ENCODE data around the gene ELOB.

Gene ELOB

GRCh38 chr16:2762711-2763110 lies 14.4 kb downstream of the ELOB start:
- Histone ChIP-seq H3K4me1 (ENCODE audit: control insufficient read depth, insufficient read depth, low read length) (no peaks in the 10 kb centered on the region), H3K36me3 (ENCODE audit: control insufficient read depth in 2 of 2, insufficient read depth in 1 of 2, low read length in 2 of 2) (peaks cover 55 to 100% of the 10 kb centered on the region in 2 experiments), H3K27ac (ENCODE audit: extremely low read depth, low read depth, low read length) (no peak overlapping the region), H3K4me3 (ENCODE audit: low read depth, low read length) (no peak overlapping the region), H3K9me3 (ENCODE audit: control insufficient read depth, insufficient read depth, low read depth, low read length) (no peaks in the 10 kb centered on the region)
- CTCF ChIA-PET = interaction anchor here (1.0 kb wide), 1 partner anchor 21 kb away, joined by 3 read pairs; no protein-coding TSS in a partner anchor
- TF ChIP-seq ZNF544 (tag by site-specific recombination; IDR thresholded peaks at IDR 0.05) = no peak
- TF ChIP-seq ZNF114 (tag by site-specific recombination; IDR thresholded peaks at IDR 0.05) = no peak
- POLR2A ChIA-PET = interaction anchor here (1.1 kb wide), 1 partner anchor 9 kb away, joined by 6 read pairs; the partner anchor contains the start of gene SRRM2

GRCh38 chr16:2761886-2762583 lies 15.0 kb downstream of the ELOB start:
- TF ChIP-seq ZNF596 (tag by site-specific recombination; IDR thresholded peaks at IDR 0.05) (0 out of 2 replicates have a peak, but pooled peaks have one; percentile 7), ZFP41 (tag by site-specific recombination; IDR thresholded peaks at IDR 0.05; ENCODE audit: borderline replicate concordance) (no peak), ZBTB6 (tag by site-specific recombination; IDR thresholded peaks at IDR 0.05) (peak; percentile 82), ZNF202 (tag by site-specific recombination; IDR thresholded peaks at IDR 0.05; ENCODE audit: borderline replicate concordance) (0 out of 2 replicates have a peak, but pooled peaks have one; percentile 20)
- TF ChIP-seq, protein P1, sequence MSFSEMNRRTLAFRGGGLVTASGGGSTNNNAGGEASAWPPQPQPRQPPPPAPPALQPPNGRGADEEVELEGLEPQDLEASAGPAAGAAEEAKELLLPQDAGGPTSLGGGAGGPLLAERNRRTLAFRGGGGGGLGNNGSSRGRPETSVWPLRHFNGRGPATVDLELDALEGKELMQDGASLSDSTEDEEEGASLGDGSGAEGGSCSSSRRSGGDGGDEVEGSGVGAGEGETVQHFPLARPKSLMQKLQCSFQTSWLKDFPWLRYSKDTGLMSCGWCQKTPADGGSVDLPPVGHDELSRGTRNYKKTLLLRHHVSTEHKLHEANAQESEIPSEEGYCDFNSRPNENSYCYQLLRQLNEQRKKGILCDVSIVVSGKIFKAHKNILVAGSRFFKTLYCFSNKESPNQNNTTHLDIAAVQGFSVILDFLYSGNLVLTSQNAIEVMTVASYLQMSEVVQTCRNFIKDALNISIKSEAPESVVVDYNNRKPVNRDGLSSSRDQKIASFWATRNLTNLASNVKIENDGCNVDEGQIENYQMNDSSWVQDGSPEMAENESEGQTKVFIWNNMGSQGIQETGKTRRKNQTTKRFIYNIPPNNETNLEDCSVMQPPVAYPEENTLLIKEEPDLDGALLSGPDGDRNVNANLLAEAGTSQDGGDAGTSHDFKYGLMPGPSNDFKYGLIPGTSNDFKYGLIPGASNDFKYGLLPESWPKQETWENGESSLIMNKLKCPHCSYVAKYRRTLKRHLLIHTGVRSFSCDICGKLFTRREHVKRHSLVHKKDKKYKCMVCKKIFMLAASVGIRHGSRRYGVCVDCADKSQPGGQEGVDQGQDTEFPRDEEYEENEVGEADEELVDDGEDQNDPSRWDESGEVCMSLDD (tag by site-specific recombination; IDR thresholded peaks at IDR 0.05) = 0 out of 2 replicates have a peak, but pooled peaks have one; percentile 20
- Histone ChIP-seq H3K4me1 (ENCODE audit: control insufficient read depth, insufficient read depth, low read length) (no peaks in the 10 kb centered on the region), H3K36me3 (ENCODE audit: control insufficient read depth in 2 of 2, insufficient read depth in 1 of 2, low read length in 2 of 2) (peaks cover 61 to 100% of the 10 kb centered on the region in 2 experiments), H3K27ac (ENCODE audit: extremely low read depth, low read depth, low read length) (no peak overlapping the region), H3K4me3 (ENCODE audit: low read depth, low read length) (no peak overlapping the region), H3K9me3 (ENCODE audit: control insufficient read depth, insufficient read depth, low read depth, low read length) (no peaks in the 10 kb centered on the region)
- ChIA-PET CTCF (interaction anchor here (1.0 kb wide), 1 partner anchor 21 kb away, joined by 3 read pairs; no protein-coding TSS in a partner anchor), POLR2A (no interaction called here)

DNA sequence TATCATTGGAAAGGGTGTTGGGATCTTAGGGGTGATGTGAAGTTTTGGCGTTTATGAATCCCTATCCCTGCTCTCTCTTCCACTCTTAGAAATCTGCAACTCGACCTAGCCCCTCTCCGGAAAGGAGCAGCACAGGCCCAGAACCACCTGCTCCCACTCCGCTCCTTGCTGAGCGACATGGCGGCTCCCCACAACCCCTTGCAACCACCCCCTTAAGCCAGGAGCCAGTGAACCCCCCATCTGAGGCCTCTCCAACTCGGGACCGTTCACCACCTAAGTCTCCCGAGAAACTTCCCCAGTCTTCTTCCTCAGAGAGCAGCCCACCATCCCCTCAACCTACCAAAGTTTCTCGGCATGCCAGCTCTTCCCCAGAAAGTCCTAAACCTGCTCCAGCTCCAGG lies 15.6 kb downstream of the ELOB start:
- CTCF ChIA-PET = no interaction called here
- Histone ChIP-seq H3K4me3 (ENCODE audit: low read depth, low read length) (no peak overlapping the region), H3K27ac (ENCODE audit: extremely low read depth, low read depth, low read length) (no peak overlapping the region), H3K36me3 (ENCODE audit: control insufficient read depth in 2 of 2, insufficient read depth in 1 of 2, low read length in 2 of 2) (peaks cover 67 to 100% of the 10 kb centered on the region in 2 experiments), H3K9me3 (ENCODE audit: control insufficient read depth, insufficient read depth, low read depth, low read length) (no peaks in the 10 kb centered on the region), H3K4me1 (ENCODE audit: control insufficient read depth, insufficient read depth, low read length) (no peaks in the 10 kb centered on the region)
- POLR2A ChIA-PET = no interaction called here
- TF ChIP-seq ZNF621 (tag by site-specific recombination; IDR thresholded peaks at IDR 0.05) (no peak), ZBTB7A (tag by site-specific recombination; IDR thresholded peaks at IDR 0.05; ENCODE audit: low read depth) (no peak), IKZF3 (tag by site-specific recombination; IDR thresholded peaks at IDR 0.05) (no peak), ZNF37A (tag by site-specific recombination; IDR thresholded peaks at IDR 0.05) (no peak), GLIS1 (tag by site-specific recombination; IDR thresholded peaks at IDR 0.05) (no peak), GFI1B (tag by site-specific recombination; IDR thresholded peaks at IDR 0.05) (no peak), HOXD13 (CRISPR knock-in tag; IDR thresholded peaks at IDR 0.05; ENCODE audit: borderline replicate concordance) (no peak), ZFP41 (tag by site-specific recombination; IDR thresholded peaks at IDR 0.05; ENCODE audit: borderline replicate concordance) (no peak), ZBTB20 (tag by site-specific recombination; IDR thresholded peaks at IDR 0.05) (no peak), ZNF514 (tag by site-specific recombination; IDR thresholded peaks at IDR 0.05) (no peak), YY2 (tag by site-specific recombination; IDR thresholded peaks at IDR 0.05) (no peak)
- TF ChIP-seq, protein P2, sequence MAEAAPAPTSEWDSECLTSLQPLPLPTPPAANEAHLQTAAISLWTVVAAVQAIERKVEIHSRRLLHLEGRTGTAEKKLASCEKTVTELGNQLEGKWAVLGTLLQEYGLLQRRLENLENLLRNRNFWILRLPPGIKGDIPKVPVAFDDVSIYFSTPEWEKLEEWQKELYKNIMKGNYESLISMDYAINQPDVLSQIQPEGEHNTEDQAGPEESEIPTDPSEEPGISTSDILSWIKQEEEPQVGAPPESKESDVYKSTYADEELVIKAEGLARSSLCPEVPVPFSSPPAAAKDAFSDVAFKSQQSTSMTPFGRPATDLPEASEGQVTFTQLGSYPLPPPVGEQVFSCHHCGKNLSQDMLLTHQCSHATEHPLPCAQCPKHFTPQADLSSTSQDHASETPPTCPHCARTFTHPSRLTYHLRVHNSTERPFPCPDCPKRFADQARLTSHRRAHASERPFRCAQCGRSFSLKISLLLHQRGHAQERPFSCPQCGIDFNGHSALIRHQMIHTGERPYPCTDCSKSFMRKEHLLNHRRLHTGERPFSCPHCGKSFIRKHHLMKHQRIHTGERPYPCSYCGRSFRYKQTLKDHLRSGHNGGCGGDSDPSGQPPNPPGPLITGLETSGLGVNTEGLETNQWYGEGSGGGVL (tag by site-specific recombination; IDR thresholded peaks at IDR 0.05) = no peak
- TF ChIP-seq, protein P3, sequence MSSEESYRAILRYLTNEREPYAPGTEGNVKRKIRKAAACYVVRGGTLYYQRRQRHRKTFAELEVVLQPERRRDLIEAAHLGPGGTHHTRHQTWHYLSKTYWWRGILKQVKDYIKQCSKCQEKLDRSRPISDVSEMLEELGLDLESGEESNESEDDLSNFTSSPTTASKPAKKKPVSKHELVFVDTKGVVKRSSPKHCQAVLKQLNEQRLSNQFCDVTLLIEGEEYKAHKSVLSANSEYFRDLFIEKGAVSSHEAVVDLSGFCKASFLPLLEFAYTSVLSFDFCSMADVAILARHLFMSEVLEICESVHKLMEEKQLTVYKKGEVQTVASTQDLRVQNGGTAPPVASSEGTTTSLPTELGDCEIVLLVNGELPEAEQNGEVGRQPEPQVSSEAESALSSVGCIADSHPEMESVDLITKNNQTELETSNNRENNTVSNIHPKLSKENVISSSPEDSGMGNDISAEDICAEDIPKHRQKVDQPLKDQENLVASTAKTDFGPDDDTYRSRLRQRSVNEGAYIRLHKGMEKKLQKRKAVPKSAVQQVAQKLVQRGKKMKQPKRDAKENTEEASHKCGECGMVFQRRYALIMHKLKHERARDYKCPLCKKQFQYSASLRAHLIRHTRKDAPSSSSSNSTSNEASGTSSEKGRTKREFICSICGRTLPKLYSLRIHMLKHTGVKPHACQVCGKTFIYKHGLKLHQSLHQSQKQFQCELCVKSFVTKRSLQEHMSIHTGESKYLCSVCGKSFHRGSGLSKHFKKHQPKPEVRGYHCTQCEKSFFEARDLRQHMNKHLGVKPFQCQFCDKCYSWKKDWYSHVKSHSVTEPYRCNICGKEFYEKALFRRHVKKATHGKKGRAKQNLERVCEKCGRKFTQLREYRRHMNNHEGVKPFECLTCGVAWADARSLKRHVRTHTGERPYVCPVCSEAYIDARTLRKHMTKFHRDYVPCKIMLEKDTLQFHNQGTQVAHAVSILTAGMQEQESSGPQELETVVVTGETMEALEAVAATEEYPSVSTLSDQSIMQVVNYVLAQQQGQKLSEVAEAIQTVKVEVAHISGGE (tag by site-specific recombination; conservative IDR thresholded peaks at IDR 0.05; ENCODE audit: low read depth) = no peak
- TF ChIP-seq, protein P4, sequence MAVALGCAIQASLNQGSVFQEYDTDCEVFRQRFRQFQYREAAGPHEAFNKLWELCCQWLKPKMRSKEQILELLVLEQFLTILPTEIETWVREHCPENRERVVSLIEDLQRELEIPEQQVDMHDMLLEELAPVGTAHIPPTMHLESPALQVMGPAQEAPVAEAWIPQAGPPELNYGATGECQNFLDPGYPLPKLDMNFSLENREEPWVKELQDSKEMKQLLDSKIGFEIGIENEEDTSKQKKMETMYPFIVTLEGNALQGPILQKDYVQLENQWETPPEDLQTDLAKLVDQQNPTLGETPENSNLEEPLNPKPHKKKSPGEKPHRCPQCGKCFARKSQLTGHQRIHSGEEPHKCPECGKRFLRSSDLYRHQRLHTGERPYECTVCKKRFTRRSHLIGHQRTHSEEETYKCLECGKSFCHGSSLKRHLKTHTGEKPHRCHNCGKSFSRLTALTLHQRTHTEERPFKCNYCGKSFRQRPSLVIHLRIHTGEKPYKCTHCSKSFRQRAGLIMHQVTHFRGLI (tag by site-specific recombination; IDR thresholded peaks at IDR 0.05) = no peak
